GM12892 (cell line): ENCODE data around the gene GCNT1.

ENCODE experiments used
- POLR2A ChIP-seq: IDR thresholded peaks from 2 replicates; pipeline ENCODE4 v1.6.1; 2011; ENCODE audit warnings: low read depth, low read length, control low read depth
- POLR2AphosphoS5 ChIP-seq: IDR thresholded peaks from 2 replicates; pipeline ENCODE4 v1.6.1; 2011; ENCODE audit warnings: low read depth, low read length, control low read depth

DNA sequence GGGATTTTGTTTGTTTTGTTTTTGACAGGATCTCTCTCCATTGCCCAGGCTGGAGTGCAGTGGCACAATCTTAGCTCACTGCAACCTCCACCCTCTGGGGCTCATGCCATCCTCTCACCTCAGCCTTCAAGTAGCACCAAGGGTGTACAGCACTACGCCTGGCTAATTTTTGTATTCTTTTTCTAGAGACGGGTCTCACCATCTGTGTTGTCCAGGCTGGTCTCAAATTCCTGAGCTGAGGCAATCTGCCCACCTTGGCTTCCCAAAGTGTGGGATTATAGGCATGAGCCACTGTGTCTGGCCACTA is 7.3 kb downstream of the GCNT1 start:
- TF ChIP-seq POLR2A (no peak), POLR2AphosphoS5 (no peak)
